NCI-H1048 (cell line): ENCODE measurements around the gene NAA30.
"Not testable (repeated sequence)": the region's sequence is repeated elsewhere in the genome, so short reads cannot be mapped to it uniquely, and the experiment has no call there.

Experiments used
- DNase-seq: peaks from one replicate; lab custom pipeline; 2025; lab: John Stamatoyannopoulos, UW

Gene NAA30

DNA sequence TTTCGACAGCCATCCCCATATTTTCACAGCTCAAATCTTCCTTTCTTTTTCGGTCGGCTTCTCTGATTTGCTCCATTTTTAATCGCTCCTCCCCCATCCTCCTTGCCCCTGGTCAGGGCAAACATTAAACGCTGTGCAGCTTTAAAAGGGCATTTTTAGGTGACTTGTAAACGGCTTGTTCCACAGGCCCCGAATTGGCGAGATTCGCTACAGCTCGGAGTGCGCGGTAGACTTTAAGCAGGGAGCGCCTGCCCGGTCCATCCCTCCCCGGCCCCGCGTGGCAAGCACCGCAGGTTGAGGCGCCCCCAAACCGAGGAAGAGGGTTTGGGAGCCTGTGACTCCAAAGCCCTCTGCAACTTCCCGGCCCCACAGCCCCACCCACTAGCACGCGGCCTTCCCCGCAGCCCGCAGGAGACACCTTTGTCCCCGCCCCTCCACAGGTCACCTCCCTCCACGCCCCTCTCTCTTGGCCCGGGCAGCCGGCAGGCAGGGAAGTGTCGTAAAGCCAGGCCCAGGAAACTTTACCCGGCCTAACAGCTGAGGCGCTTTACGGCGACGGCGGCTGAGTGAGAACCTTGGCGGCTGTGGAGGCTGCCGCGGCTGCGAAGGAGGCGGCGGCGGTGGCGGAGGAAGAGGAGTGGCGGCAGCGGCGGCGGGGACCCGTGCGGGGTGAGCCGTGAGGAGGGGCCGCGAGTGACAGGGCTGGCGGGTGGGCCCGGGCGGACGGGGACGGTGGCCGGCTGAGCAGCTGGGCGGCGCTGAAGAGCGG lies at the start of gene NAA30:
Gene NAA30 (plus strand): TSS at position 550 of the 769 bp plus-strand sequence. CDS start 372 bp downstream, outside the sequence.
- DNase-seq = peak; percentile 91

DNA sequence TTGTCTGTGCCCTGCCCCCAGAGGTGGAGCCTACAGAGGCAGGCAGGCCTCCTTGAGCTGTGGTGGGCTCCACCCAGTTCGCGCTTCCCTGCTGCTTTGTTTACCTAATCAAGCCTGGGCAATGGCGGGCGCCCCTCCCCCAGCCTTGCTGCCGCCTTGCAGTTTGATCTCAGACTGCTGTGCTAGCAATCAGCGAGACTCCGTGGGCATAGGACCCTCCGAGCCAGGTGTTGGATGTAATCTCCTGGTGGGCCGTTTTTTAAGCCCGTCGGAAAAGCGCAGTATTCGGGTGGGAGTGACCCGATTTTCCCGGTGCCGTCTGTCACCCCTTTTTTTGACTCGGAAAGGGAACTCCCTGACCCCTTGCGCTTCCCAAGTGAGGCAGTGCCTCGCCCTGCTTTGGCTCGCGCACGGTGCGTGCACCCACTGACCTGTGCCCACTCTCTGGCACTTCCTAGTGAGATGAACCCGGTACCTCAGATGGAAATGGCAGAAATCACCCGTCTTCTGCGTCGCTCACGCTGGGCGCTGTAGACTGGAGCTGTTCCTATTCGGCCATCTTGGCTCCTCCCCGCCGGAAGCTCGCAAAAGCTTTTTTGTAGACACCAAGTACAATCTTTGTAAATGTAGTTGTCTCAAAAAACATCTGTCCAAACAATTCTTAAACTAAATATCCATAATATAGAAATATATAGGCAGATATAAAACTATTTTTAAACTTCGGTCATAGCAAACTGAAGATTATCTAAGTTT lies 46.7 kb upstream of the NAA30 start:
- not testable (repeated sequence) for DNase-seq

DNA sequence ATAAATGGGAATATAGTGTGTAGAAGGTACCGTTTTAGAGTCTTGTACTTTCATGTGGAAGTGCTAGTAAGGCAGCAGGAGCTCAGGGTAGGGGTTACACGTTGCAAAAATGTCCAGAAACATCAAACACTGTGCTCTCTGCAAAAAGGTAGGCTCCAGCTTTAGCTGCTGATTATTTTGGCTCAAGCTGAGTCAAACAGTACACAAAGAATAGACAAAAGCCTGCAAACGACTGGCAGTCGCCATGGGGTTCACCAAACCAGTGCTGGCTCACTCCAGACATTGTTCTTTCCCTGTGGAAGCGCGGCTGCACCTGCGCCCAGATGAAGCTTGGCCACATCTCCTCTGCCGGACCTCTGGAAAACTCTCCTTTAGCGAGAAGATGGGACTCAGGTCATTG lies 45.3 kb upstream of the NAA30 start:
- no peak for DNase-seq

DNA sequence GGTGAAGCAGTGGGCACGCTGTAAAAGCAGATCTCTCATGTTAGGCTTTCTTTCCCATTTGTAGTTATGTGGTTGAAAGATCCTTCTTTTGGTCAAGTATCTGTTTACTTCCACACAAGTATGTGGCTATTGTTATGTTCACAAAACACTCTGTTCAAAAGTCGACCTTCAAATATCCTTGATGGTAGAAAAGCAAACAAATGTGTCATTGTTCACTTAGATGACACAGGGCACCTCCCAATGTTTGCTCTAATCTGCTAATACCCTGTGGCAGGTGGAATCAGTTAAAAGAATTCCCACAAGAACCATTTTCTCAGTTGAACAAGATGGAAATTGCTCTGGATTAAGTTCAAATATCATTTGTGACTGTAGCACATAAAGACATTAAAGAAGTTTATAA lies 43.6 kb upstream of the NAA30 start:
- no peak for DNase-seq

- DNase-seq = no peak
These were observed 37.8 kb upstream of the NAA30 start for GRCh38 chr14:57352396-57353170.

DNA sequence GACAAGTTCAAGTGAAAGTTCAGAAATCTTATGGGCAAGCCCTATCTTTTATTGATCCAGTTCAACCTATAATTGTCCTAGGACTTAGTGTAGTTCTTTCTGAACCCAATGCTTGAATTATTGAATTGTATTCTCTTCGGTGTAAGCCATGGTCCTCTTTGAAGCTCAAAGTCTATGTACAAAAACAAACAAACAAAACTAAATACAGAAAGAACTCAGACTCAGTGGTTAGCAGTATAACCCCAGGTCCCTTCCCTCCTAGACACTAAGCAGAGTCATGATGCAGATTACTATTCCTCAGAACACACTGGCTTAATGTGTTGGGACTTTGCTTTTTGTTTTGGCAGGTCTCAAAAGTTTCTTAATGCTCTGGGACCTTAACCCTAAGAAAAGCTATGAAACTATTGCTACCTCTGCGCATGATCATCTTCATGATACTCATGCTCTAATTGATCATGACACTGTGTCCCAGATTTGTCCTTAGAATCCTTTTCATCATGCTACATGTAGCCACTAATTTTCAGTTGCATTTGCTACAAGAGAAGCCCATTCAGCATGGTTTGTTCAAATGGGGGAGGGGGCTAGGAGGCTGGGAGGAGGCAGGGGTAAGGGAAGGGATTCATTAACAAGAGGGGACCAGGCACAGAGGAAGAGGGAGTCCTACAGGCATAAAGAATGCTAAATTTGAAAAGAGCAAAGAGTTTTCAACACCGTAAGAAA lies 35.1 kb upstream of the NAA30 start:
- no peak for DNase-seq

DNA sequence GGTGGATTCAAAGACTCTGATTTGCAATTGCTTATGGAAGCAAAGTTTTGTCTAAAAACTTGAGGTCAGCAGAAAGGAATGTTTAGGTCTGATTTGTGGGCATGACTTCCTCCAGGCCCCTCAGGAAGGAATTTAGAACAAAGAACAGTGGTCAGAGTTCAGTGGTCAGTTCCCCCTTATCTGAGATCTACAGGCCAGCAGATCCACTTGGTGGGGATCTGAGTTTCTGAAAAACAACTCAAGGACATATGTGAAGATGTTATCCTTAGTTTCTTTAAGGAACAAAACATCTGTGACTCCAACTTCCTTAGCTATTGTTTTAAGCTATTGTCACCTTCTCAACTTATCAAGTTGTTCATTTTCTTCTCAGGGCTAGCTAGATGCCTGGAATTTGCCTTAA lies 28.0 kb upstream of the NAA30 start:
- DNase-seq = no peak

DNA sequence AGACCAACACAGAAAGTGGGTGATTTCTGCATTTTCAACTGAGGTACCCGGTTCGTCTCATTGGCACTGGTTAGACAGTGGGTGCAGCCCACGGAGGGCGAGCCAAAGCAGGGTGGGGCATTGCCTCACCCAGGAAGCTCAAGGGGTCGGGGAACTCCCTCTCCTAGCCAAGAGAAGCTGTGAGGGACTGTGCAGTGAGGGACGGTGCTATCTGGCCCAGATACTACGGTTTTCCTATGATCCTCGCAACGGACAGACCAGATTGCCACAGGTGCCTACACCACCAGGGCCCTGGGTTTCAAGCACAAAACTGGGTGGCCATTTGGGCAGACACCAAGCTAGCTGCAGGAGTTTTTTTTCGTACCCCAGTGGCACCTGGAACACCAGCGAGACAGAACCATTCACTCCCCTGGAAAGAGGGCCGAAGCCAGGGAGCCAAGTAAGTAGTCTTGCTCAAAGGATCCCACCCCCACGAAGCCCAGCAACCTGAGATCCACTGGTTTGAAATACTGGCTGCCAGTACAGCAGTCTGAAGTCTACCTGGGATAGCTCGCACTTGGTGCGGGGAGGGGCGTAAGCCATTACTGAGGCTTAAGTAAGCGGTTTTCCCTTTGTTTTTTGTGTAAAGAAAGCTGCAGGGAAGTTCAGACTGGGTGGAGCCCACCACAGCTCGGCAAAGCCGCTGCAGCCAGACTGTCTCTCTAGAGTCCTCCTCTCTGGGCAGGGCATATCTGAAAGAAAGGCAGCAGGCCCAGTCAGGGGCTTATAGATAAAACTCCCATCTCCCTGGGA lies 25.5 kb upstream of the NAA30 start:
- no peak for DNase-seq

GRCh38 chr14:57370187-57370586 lies 20.2 kb upstream of the NAA30 start:
- DNase-seq = not testable (repeated sequence)

GRCh38 chr14:57371013-57371412 lies 19.4 kb upstream of the NAA30 start:
- no peak for DNase-seq

DNA sequence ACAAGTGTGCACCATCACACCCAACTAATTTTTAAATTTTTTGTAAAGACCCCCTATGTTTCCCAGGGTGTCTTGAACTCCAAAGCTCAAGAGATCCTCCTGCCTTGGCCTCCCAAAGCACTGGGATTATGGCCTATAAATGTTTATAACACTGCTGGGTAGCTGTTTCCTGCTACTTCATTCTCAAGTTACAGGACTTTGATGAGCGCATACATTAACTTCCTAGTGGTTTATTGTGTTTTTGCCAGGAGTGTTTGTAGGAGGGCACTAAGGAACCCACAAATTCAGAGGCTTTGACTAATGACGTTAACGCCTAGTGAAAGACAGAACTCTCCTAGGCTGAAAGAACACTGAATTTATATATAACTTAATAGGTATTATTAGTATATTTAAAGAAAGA lies 15.2 kb upstream of the NAA30 start:
- DNase-seq = no peak

GRCh38 chr14:57378661-57379060 lies 11.7 kb upstream of the NAA30 start:
- DNase-seq = no peak

GRCh38 chr14:57380935-57381334 lies 9.5 kb upstream of the NAA30 start:
- DNase-seq = no peak

DNA sequence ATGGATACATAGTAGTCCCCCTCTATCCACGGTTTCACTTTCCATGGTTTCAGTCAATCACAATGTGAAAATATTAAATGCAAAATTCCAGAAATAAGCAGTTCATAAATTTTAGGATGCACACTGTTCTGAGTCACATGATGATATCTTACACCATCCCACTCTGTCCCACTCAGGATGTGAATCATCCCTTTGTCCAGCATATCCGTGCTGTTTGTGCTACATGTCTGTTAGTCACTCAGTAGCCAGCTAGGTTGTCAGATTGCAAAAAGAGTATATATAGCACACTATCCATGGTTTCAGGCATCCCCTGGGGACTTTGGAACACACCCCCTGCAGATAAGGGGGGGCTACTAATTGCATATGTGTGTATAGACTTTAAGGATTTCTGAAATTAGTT lies 8.1 kb upstream of the NAA30 start:
- no peak for DNase-seq

- no peak for DNase-seq
These were observed 7.2 kb upstream of the NAA30 start for GRCh38 chr14:57383125-57383745.

DNA sequence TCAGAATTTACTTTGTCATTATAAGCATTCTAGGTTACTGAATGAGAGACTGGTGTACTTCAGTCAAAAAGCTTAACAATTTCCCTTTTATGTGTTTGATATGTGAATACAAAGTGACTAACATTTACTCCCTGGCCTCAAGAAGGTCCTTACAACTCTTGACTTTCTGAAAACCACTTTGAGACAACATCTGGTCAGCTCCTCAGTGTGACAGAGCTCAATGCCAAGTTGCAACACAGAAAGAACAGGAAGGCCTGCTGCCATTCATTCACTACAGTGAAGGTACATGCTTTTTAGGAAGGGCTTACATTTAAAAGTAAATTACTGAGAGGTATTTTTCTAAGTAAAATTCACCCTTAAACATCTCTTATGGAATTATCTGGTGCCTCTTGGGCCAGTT lies 2.3 kb upstream of the NAA30 start:
- DNase-seq = no peak

GRCh38 chr14:57389646-57390036 lies 745 bp upstream of the NAA30 start:
- no peak for DNase-seq

- DNase-seq = no peak
These were observed 575 bp downstream of the NAA30 start for GRCh38 chr14:57390806-57391516.

- no peak for DNase-seq
These were observed 1.3 kb downstream of the NAA30 start for GRCh38 chr14:57391517-57392195.

DNA sequence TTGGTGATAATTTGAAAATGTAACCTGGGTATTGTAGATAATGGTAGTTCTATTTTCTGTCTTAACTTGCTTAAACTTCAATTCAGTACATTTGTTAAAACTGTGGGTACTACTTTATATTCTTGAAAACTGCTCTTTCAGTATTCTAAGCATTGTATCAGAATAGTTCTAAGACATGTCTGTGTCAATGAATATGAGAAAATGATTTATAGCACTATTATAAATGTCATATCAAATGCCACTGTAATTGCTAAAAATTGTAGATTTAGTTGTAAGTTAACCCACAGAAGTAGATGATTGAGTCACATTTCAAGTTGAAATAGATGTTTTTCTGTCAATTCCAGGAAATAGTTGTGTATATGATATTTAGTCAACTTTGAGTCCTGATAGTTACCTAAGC lies 2.4 kb downstream of the NAA30 start:
- DNase-seq = no peak
